ENCODE measurements around the gene SYNM. TPM values are rescaled to one million over a fixed set of nuclear protein-coding genes. Genes with fewer than 3 reads are reported as not detected.

The SYNM gene
- total RNA-seq, 1 experiment from 2014 or later = 1.9 TPM

DNA sequence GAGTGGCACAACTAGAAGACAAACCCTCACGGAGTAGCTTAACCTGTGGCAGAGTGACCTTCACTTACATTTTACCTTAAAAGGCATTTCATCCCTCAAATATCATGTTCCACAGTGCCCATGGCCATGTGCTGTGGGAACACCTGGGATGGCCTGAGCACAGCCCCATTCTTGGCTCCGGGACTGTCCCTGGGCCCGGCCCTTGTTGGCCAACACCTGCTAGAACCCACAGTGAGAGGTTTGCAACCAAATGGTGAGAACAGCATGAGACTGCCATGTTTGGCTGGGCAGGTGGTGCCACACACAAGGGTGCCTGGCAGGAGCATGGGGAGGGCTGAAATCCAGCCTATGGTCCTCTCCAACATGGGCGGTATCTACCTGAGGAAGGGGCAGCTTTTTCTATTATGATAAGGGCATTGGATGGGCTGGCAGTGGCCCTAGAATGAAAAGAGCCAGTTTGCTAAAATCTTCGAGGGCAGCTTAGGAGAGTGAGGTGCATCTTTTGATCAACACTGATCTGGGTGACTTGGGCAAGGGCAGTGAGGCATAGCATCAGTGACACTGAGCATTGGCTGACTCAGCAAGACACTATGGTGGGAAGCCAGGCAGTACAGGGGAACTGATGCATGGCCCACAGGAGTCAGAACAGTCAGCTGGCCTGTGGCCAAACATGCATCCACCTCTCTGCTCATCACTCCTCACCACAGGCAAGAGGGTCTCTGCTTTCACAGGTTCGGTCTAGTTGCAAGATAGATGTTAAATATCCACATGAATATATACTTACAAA, 53.9 kb downstream of the SYNM start:
- peak overlapping the region in 2 of 3 experiments; percentile 65 to 79; a peak in 2 of 7 replicates for H3K27ac Mint-ChIP-seq
- DNase-seq = no peak

More for the DNA sequence above, 53.9 kb downstream of the SYNM start:
- Histone ChIP-seq H3K27ac (ENCODE audit: insufficient read length, low read depth, low read length) (no peak overlapping the region), H3T11ph (ENCODE audit: low read length) (no peak overlapping the region), H3K4me2 (ENCODE audit: insufficient read depth, insufficient read length, low read length) (no peak overlapping the region), H3K23me2 (ENCODE audit: insufficient read length, low read depth, low read length, poor library complexity, severe bottlenecking) (no peaks in the 10 kb centered on the region), H3K56ac (ENCODE audit: insufficient read length, low read depth, low read length) (no peak overlapping the region), H2BK5ac (ENCODE audit: insufficient read length, low read length) (no peak overlapping the region), H3K23ac (ENCODE audit: insufficient read length, low read depth, low read length) (no peak overlapping the region), H2BK20ac (ENCODE audit: low read depth, low read length, poor library complexity, severe bottlenecking) (no peak overlapping the region), H3K27me3 (ENCODE audit: insufficient read depth, low read length) (no peaks in the 10 kb centered on the region), H2BK12ac (ENCODE audit: insufficient read length, low read depth, low read length) (no peak overlapping the region), H3K79me2 (ENCODE audit: insufficient read depth, low read length) (no peaks in the 10 kb centered on the region), H2AK5ac (ENCODE audit: insufficient read length, low read length) (no peak overlapping the region), H3K79me1 (ENCODE audit: insufficient read depth, low read depth, low read length, poor library complexity, severe bottlenecking) (no peaks in the 10 kb centered on the region), H3K9me3 (ENCODE audit: control insufficient read depth, low read depth, low read length) (no peaks in the 10 kb centered on the region), H3K14ac (ENCODE audit: insufficient read depth, low read length) (no peak overlapping the region), H4K91ac (ENCODE audit: insufficient read length, low read depth, low read length) (no peak overlapping the region), H4K20me1 (ENCODE audit: control insufficient read depth, insufficient read depth, insufficient read length) (no peaks in the 10 kb centered on the region), H3K18ac (ENCODE audit: insufficient read length, low read depth, low read length) (no peak overlapping the region), H4K8ac (replicated peaks; ENCODE audit: insufficient read length, low read depth, low read length) (no peak overlapping the region), H2BK15ac (ENCODE audit: low read depth, low read length) (no peak overlapping the region), H3K4ac (ENCODE audit: low read depth, low read length) (no peak overlapping the region), H4K5ac (ENCODE audit: insufficient read length, low read depth, low read length) (no peak overlapping the region), H2AFZ (ENCODE audit: low read length) (no peak overlapping the region), H2BK120ac (ENCODE audit: low read depth, low read length, poor library complexity, severe bottlenecking) (no peak overlapping the region), H3K4me1 (ENCODE audit: insufficient read depth, low read length) (peaks cover 2% of the 10 kb centered on the region; the same call in 1 of the 2 replicates), H3K9ac (ENCODE audit: extremely low read depth, insufficient read length, low read length) (no peak overlapping the region)
- no peaks in the 10 kb centered on the region for H3K9me3 Mint-ChIP-seq
- H3K27me3 Mint-ChIP-seq (ENCODE audit: low read depth) = no peaks in the 10 kb centered on the region
- no peak overlapping the region; a peak in 1 of 5 replicates for H3K4me3 Mint-ChIP-seq
- TF ChIP-seq, protein P1, sequence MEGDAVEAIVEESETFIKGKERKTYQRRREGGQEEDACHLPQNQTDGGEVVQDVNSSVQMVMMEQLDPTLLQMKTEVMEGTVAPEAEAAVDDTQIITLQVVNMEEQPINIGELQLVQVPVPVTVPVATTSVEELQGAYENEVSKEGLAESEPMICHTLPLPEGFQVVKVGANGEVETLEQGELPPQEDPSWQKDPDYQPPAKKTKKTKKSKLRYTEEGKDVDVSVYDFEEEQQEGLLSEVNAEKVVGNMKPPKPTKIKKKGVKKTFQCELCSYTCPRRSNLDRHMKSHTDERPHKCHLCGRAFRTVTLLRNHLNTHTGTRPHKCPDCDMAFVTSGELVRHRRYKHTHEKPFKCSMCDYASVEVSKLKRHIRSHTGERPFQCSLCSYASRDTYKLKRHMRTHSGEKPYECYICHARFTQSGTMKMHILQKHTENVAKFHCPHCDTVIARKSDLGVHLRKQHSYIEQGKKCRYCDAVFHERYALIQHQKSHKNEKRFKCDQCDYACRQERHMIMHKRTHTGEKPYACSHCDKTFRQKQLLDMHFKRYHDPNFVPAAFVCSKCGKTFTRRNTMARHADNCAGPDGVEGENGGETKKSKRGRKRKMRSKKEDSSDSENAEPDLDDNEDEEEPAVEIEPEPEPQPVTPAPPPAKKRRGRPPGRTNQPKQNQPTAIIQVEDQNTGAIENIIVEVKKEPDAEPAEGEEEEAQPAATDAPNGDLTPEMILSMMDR (conservative IDR thresholded peaks at IDR 0.05) = no peak
- peaks cover 21 to 22% of the 10 kb centered on the region in 2 experiments for H3K4me1 Mint-ChIP-seq
- WGBS (ENCODE audit: extremely low coverage, insufficient read length, low lambda C conversion rate) = no CpG with 5 or more reads among the region's 6 CpGs
- H3K36me3 Mint-ChIP-seq (ENCODE audit: insufficient read depth in 1 of 3, low read depth in 3 of 3) = peaks cover 3 to 26% (median 9%) of the 10 kb centered on the region in 3 experiments; a peak in 6 of 7 replicates

Measured in H9 (cell line).